Measurements from ENCODE around the gene GLB1L2.

DNA sequence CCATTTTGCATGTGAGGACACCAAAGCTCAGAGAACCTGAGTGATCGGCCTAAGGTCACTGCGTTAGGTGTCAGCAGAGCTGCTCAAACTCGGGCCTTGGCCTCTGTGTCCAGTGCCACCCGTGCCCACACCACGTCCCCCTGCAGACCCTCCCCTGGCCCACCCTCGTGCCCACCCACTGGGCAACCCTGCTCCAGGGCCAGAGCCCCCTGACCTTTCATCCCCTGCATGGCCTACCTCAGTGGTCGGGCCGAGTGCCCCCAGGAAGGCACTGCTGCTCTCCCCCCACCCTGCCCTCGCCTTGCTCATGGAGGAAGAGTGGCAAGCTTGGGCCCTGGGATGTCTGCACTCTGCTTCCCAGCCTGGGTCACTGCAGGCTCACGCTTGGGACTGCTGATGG is 62.5 kb downstream of the GLB1L2 start:
- no peak for TF ChIP-seq POLR2A (IDR thresholded peaks at IDR 0.05)
- TF ChIP-seq, protein P1, sequence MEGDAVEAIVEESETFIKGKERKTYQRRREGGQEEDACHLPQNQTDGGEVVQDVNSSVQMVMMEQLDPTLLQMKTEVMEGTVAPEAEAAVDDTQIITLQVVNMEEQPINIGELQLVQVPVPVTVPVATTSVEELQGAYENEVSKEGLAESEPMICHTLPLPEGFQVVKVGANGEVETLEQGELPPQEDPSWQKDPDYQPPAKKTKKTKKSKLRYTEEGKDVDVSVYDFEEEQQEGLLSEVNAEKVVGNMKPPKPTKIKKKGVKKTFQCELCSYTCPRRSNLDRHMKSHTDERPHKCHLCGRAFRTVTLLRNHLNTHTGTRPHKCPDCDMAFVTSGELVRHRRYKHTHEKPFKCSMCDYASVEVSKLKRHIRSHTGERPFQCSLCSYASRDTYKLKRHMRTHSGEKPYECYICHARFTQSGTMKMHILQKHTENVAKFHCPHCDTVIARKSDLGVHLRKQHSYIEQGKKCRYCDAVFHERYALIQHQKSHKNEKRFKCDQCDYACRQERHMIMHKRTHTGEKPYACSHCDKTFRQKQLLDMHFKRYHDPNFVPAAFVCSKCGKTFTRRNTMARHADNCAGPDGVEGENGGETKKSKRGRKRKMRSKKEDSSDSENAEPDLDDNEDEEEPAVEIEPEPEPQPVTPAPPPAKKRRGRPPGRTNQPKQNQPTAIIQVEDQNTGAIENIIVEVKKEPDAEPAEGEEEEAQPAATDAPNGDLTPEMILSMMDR (IDR thresholded peaks at IDR 0.05): no peak

Data from prostate gland (tissue), 2 donors.